SJSA1 (cell line): ENCODE measurements around the gene NUCB1. TPM values are rescaled to one million over a fixed set of nuclear protein-coding genes. Genes with fewer than 3 reads are reported as not detected.

Experiments
- DNase-seq, 2 experiments: peaks; one replicate each; pipeline ENCODE4 v3.0.0-alpha.2; 2015 to 2020; ENCODE audit warnings: low spot score in 2 of 2, low read depth in 1 of 2
- H3K27ac ChIP-seq: fragments of 250-450 bp; sonication (Bioruptor Pico); 2 replicates; pipeline ENCODE4 v1.5.1; 2020; ENCODE audit warnings: mild to moderate bottlenecking, moderate library complexity
- H3K27me3 ChIP-seq: fragments of 250-450 bp; sonication (Bioruptor Pico); replicated peaks from 2 replicates; pipeline ENCODE4 v1.5.1; 2020; ENCODE audit warnings: mild to moderate bottlenecking, moderate library complexity
- H3K36me3 ChIP-seq: fragments of 250-450 bp; sonication (Bioruptor Pico); 2 replicates; pipeline ENCODE4 v1.5.1; 2020; ENCODE audit warnings: mild to moderate bottlenecking
- H3K4me1 ChIP-seq: fragments of 250-450 bp; sonication (Bioruptor Pico); replicated peaks from 2 replicates; pipeline ENCODE4 v1.6.1; 2021; ENCODE audit warnings: mild to moderate bottlenecking
- H3K4me3 ChIP-seq: fragments of 250-450 bp; sonication (Bioruptor Pico); 2 replicates; pipeline ENCODE4 v1.5.1; 2020; ENCODE audit warnings: mild to moderate bottlenecking
- H3K9me3 ChIP-seq: fragments of 250-450 bp; sonication (Bioruptor Pico); replicated peaks from 2 replicates; pipeline ENCODE4 v1.5.1; 2020; ENCODE audit warnings: mild to moderate bottlenecking
- total RNA-seq: library from RNA; depleted of rRNA; stranded (reverse); fragments of >200 nt; shearing (Covaris generic); gene quantifications from 2 replicates; pipeline ENCODE4 v1.2.3, GENCODE V29; 2014; rRNA removed

Gene NUCB1
- total RNA-seq, 1 experiment from 2014 or later, result 200 TPM

GRCh38 chr19:48969276-48970138 lies 69.4 kb downstream of the NUCB1 start:
- DNase-seq, result no peak
- no peak overlapping the region for H3K27ac ChIP-seq
- peaks cover 71% of the 10 kb centered on the region for H3K36me3 ChIP-seq

GRCh38 chr19:48970139-48970766 lies 70.1 kb downstream of the NUCB1 start:
- H3K36me3 ChIP-seq, result peaks cover 78% of the 10 kb centered on the region

More at GRCh38 chr19:48969276-48970138, 69.4 kb downstream of the NUCB1 start:
- Histone ChIP-seq H3K9me3 (no peaks in the 10 kb centered on the region), H3K27me3 (no peaks in the 10 kb centered on the region), H3K4me3 (no peak overlapping the region), H3K4me1 (peaks cover 21% of the 10 kb centered on the region)

DNA sequence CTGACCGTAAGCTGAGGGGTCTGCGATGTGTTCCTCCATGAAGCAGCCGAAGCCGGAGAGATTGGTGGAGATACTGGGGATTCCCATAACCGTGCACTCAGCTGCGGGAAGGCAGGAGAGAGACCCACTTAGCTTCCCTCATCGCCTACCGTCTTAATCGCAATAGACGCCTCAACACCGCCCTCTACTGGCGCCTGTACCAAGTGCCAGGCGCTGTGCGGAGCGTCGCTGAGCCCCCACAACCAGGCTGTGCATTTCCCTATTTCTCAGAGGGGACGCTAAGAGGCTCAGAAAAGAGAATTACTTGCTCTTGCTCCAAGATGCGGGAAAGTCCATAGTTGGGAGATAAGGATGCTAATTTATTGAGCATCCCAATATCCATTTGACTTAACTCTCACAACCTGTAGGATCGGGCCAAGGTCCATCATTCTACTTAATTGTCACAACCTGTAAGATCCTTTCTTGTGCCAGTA lies 70.8 kb downstream of the NUCB1 start:
- Histone ChIP-seq H3K27me3 (no peaks in the 10 kb centered on the region), H3K9me3 (no peaks in the 10 kb centered on the region), H3K27ac (no peak overlapping the region), H3K4me3 (no peak overlapping the region), H3K36me3 (peaks cover 76% of the 10 kb centered on the region), H3K4me1 (peaks cover 18% of the 10 kb centered on the region)
- peak; percentile 65 to 80 for DNase-seq

More at GRCh38 chr19:48970139-48970766, 70.1 kb downstream of the NUCB1 start:
- no peaks in the 10 kb centered on the region for H3K27me3 ChIP-seq
- H3K27ac ChIP-seq, result no peak overlapping the region
- no peak overlapping the region for H3K4me3 ChIP-seq
- DNase-seq, result no peak
- no peaks in the 10 kb centered on the region for H3K9me3 ChIP-seq
- H3K4me1 ChIP-seq, result peaks cover 18% of the 10 kb centered on the region

Other genes starting within 250 kb of the NUCB1 start
- gene NTN5, start 227.3 kb upstream of the NUCB1 start, total RNA-seq, result not detected in 2 replicates
- not detected in 2 replicates for gene FUT2, start 204.3 kb upstream of the NUCB1 start, total RNA-seq
- 0.16 TPM in 1 of 2 replicates, not detected in the other for gene MAMSTR, start 180.6 kb upstream of the NUCB1 start, total RNA-seq
- gene RASIP1, start 159.7 kb upstream of the NUCB1 start, total RNA-seq, result 0.21 and 0.53 TPM in 2 replicates
- gene IZUMO1, start 153.4 kb upstream of the NUCB1 start, total RNA-seq, result not detected in 2 replicates
- gene FUT1, start 147.7 kb upstream of the NUCB1 start, total RNA-seq, result not detected in 2 replicates
- gene FGF21, start 144.8 kb upstream of the NUCB1 start, total RNA-seq, result not detected in 2 replicates
- gene BCAT2, start 89.3 kb upstream of the NUCB1 start, total RNA-seq, result 31.2 and 32.8 TPM in 2 replicates
- gene HSD17B14, start 63.8 kb upstream of the NUCB1 start, total RNA-seq, result not detected in 2 replicates
- gene PLEKHA4, start 31.7 kb upstream of the NUCB1 start, total RNA-seq, result 3.5 and 11.8 TPM in 2 replicates
- gene PPP1R15A, start 27.9 kb upstream of the NUCB1 start, total RNA-seq, result 79.5 and 86.0 TPM in 2 replicates
- not detected in 2 replicates for gene TULP2, start 1.6 kb upstream of the NUCB1 start, total RNA-seq
- gene DHDH, start 33.4 kb downstream of the NUCB1 start, total RNA-seq, result 0.16 and 1.7 TPM in 2 replicates
- 57.4 and 75.1 TPM in 2 replicates for gene BAX, start 54.6 kb downstream of the NUCB1 start, total RNA-seq
- 2,837 and 3,145 TPM in 2 replicates for gene FTL, start 65.0 kb downstream of the NUCB1 start, total RNA-seq
- gene GYS1, start 93.0 kb downstream of the NUCB1 start, total RNA-seq, result 19.5 and 38.2 TPM in 2 replicates
- gene RUVBL2, start 93.6 kb downstream of the NUCB1 start, total RNA-seq, result 238 and 322 TPM in 2 replicates
- gene LHB, start 116.8 kb downstream of the NUCB1 start, total RNA-seq, result 0.34 TPM in 1 of 2 replicates, not detected in the other
- not detected in 2 replicates for gene CGB3, start 124.0 kb downstream of the NUCB1 start, total RNA-seq
- gene CGB2, start 131.6 kb downstream of the NUCB1 start, total RNA-seq, result not detected in 2 replicates
- gene CGB1, start 136.6 kb downstream of the NUCB1 start, total RNA-seq, result 1.00 TPM in 1 of 2 replicates, not detected in the other
- not detected in 2 replicates for gene CGB5, start 143.5 kb downstream of the NUCB1 start, total RNA-seq
- 0.61 TPM in 1 of 2 replicates, not detected in the other for gene CGB8, start 148.8 kb downstream of the NUCB1 start, total RNA-seq
- gene CGB7, start 157.4 kb downstream of the NUCB1 start, total RNA-seq, result 0.08 TPM in 1 of 2 replicates, not detected in the other
- gene NTF4, start 164.5 kb downstream of the NUCB1 start, total RNA-seq, result not detected in 2 replicates
- not detected in 2 replicates for gene KCNA7, start 172.4 kb downstream of the NUCB1 start, total RNA-seq
- gene SNRNP70, start 185.1 kb downstream of the NUCB1 start, total RNA-seq, result 151 and 188 TPM in 2 replicates
- 15.9 and 21.6 TPM in 2 replicates for gene LIN7B, start 214.1 kb downstream of the NUCB1 start, total RNA-seq
- 4.3 TPM in 1 of 2 replicates, not detected in the other for gene C19orf73, start 218.8 kb downstream of the NUCB1 start, total RNA-seq
- gene PPFIA3, start 219.2 kb downstream of the NUCB1 start, total RNA-seq, result 3.4 and 3.6 TPM in 2 replicates